ENCODE results near the gene INTU. TPM values are rescaled to one million over a fixed set of nuclear protein-coding genes. Genes with fewer than 3 reads are reported as not detected.

INTU gene
- total and polyA plus RNA-seq, 9 of the 15 experiments (the other 6 are each of a cell fraction or from before 2014, with no cell fraction given) = 1.5 to 8.9 (median 3.9) TPM

DNA sequence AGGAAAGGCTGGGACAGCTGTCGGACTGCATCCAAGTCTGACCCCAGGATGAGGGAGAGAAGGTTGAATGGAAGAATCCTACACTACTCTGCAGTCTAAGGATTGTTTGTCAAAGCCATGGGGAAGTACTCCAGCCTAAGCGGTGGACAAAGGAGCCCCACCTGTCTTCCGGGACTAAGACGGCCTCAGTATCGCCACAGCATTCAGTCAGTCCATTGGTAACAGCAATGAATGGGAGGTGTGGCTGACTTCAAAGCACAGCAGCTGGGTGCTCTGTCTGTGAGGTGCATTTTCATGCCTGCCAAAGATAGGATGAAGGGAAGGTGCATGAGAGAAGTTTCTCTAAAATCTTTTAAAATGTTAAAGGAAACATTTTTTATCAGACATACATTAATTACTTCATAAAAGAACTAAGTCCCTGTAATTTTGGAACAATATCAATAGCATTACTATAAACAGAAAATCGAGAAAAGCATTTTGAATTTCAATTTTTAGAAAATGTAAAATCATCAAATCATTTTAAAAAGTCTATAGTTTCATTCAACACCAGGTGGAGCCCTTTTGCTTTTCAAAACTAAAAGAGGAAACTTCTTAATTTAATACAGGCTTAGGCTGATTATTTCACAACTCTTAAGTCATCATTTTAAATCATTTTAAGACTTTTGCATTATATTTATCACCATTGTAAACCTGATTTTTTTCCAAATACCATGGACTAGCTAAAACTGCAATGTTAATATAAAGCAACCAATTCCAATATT is 27.6 kb upstream of the INTU start (continued):
- TF ChIP-seq XRCC3 (IDR thresholded peaks at IDR 0.05) (no peak), ZNF239 (CRISPR knock-in tag; IDR thresholded peaks at IDR 0.05) (no peak), SAFB2 (IDR thresholded peaks at IDR 0.05; ENCODE audit: borderline replicate concordance, low read depth, low read length, severe bottlenecking) (no peak), CBFA2T3 (IDR thresholded peaks at IDR 0.05) (no peak)
- TF ChIP-seq, protein P1, sequence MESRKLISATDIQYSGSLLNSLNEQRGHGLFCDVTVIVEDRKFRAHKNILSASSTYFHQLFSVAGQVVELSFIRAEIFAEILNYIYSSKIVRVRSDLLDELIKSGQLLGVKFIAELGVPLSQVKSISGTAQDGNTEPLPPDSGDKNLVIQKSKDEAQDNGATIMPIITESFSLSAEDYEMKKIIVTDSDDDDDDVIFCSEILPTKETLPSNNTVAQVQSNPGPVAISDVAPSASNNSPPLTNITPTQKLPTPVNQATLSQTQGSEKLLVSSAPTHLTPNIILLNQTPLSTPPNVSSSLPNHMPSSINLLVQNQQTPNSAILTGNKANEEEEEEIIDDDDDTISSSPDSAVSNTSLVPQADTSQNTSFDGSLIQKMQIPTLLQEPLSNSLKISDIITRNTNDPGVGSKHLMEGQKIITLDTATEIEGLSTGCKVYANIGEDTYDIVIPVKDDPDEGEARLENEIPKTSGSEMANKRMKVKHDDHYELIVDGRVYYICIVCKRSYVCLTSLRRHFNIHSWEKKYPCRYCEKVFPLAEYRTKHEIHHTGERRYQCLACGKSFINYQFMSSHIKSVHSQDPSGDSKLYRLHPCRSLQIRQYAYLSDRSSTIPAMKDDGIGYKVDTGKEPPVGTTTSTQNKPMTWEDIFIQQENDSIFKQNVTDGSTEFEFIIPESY (CRISPR knock-in tag; IDR thresholded peaks at IDR 0.05) = no peak
- TF ChIP-seq, protein P2, sequence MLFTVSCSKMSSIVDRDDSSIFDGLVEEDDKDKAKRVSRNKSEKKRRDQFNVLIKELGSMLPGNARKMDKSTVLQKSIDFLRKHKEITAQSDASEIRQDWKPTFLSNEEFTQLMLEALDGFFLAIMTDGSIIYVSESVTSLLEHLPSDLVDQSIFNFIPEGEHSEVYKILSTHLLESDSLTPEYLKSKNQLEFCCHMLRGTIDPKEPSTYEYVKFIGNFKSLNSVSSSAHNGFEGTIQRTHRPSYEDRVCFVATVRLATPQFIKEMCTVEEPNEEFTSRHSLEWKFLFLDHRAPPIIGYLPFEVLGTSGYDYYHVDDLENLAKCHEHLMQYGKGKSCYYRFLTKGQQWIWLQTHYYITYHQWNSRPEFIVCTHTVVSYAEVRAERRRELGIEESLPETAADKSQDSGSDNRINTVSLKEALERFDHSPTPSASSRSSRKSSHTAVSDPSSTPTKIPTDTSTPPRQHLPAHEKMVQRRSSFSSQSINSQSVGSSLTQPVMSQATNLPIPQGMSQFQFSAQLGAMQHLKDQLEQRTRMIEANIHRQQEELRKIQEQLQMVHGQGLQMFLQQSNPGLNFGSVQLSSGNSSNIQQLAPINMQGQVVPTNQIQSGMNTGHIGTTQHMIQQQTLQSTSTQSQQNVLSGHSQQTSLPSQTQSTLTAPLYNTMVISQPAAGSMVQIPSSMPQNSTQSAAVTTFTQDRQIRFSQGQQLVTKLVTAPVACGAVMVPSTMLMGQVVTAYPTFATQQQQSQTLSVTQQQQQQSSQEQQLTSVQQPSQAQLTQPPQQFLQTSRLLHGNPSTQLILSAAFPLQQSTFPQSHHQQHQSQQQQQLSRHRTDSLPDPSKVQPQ (CRISPR knock-in tag; IDR thresholded peaks at IDR 0.05; ENCODE audit: borderline replicate concordance) = no peak
- TF ChIP-seq, protein P3, sequence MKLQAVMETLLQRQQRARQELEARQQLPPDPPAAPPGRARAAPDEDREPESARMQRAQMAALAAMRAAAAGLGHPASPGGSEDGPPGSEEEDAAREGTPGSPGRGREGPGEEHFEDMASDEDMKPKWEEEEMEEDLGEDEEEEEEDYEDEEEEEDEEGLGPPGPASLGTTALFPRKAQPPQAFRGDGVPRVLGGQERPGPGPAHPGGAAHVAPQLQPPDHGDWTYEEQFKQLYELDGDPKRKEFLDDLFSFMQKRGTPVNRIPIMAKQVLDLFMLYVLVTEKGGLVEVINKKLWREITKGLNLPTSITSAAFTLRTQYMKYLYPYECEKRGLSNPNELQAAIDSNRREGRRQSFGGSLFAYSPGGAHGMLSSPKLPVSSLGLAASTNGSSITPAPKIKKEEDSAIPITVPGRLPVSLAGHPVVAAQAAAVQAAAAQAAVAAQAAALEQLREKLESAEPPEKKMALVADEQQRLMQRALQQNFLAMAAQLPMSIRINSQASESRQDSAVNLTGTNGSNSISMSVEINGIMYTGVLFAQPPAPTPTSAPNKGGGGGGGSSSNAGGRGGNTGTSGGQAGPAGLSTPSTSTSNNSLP (IDR thresholded peaks at IDR 0.05; ENCODE audit: borderline replicate concordance, low read depth, low read length) = 0 out of 2 replicates have a peak, but pooled peaks have one; percentile 31
- TF ChIP-seq, protein P4, sequence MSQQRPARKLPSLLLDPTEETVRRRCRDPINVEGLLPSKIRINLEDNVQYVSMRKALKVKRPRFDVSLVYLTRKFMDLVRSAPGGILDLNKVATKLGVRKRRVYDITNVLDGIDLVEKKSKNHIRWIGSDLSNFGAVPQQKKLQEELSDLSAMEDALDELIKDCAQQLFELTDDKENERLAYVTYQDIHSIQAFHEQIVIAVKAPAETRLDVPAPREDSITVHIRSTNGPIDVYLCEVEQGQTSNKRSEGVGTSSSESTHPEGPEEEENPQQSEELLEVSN (IDR thresholded peaks at IDR 0.05; ENCODE audit: borderline replicate concordance in 1 of 2, extremely low read depth in 1 of 2, insufficient read depth in 1 of 2, insufficient read length in 1 of 2, low read depth in 1 of 2, low read length in 1 of 2, poor library complexity in 1 of 2, severe bottlenecking in 1 of 2) = no peak
- TF ChIP-seq, protein P5, sequence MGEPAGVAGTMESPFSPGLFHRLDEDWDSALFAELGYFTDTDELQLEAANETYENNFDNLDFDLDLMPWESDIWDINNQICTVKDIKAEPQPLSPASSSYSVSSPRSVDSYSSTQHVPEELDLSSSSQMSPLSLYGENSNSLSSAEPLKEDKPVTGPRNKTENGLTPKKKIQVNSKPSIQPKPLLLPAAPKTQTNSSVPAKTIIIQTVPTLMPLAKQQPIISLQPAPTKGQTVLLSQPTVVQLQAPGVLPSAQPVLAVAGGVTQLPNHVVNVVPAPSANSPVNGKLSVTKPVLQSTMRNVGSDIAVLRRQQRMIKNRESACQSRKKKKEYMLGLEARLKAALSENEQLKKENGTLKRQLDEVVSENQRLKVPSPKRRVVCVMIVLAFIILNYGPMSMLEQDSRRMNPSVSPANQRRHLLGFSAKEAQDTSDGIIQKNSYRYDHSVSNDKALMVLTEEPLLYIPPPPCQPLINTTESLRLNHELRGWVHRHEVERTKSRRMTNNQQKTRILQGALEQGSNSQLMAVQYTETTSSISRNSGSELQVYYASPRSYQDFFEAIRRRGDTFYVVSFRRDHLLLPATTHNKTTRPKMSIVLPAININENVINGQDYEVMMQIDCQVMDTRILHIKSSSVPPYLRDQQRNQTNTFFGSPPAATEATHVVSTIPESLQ (CRISPR knock-in tag; IDR thresholded peaks at IDR 0.05) = no peak
- TF ChIP-seq, protein P6, sequence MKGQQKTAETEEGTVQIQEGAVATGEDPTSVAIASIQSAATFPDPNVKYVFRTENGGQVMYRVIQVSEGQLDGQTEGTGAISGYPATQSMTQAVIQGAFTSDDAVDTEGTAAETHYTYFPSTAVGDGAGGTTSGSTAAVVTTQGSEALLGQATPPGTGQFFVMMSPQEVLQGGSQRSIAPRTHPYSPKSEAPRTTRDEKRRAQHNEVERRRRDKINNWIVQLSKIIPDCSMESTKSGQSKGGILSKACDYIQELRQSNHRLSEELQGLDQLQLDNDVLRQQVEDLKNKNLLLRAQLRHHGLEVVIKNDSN (CRISPR knock-in tag; IDR thresholded peaks at IDR 0.05) = no peak
- TF ChIP-seq, protein P7, sequence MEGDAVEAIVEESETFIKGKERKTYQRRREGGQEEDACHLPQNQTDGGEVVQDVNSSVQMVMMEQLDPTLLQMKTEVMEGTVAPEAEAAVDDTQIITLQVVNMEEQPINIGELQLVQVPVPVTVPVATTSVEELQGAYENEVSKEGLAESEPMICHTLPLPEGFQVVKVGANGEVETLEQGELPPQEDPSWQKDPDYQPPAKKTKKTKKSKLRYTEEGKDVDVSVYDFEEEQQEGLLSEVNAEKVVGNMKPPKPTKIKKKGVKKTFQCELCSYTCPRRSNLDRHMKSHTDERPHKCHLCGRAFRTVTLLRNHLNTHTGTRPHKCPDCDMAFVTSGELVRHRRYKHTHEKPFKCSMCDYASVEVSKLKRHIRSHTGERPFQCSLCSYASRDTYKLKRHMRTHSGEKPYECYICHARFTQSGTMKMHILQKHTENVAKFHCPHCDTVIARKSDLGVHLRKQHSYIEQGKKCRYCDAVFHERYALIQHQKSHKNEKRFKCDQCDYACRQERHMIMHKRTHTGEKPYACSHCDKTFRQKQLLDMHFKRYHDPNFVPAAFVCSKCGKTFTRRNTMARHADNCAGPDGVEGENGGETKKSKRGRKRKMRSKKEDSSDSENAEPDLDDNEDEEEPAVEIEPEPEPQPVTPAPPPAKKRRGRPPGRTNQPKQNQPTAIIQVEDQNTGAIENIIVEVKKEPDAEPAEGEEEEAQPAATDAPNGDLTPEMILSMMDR (IDR thresholded peaks at IDR 0.05 in 2 of 3, conservative IDR thresholded peaks at IDR 0.05 in 1 of 3; ENCODE audit: insufficient read depth in 2 of 3, low read depth in 1 of 3, low read length in 3 of 3) = peak in 2 of 3 experiments; percentile 28 to 76; a peak in 3 of 6 replicates
